ENCODE results near the gene SLC35F5. TPM values are rescaled to one million over a fixed set of nuclear protein-coding genes. Genes with fewer than 3 reads are reported as not detected.

Gene SLC35F5
- total and polyA plus RNA-seq, 2 of the 4 experiments (the other 2 are of a cell fraction) = 30.5 to 93.4 TPM

GRCh38 chr2:113770929-113771328 is 14.5 kb upstream of the SLC35F5 start:
- H2BK15ac ChIP-seq (ENCODE audit: low read depth, low read length) = no peak overlapping the region; the same call in 2 of the 3 replicates
- no peak overlapping the region for H3K4ac ChIP-seq (ENCODE audit: low read depth, low read length)
- H4K8ac ChIP-seq (ENCODE audit: low read depth in 2 of 2, low read length in 2 of 2) = no peak overlapping the region
- H3K9me1 ChIP-seq (ENCODE audit: insufficient read depth, low read length) = no peaks in the 10 kb centered on the region
- H3K18ac ChIP-seq (ENCODE audit: low read depth, low read length) = no peak overlapping the region
- H3K4me1 ChIP-seq (ENCODE audit: control insufficient read depth, insufficient read depth, low read length) = peaks cover 3% of the 10 kb centered on the region
- H3K27me3 ChIP-seq (ENCODE audit: control insufficient read depth, insufficient read depth, low read length) = no peaks in the 10 kb centered on the region
- H2BK120ac ChIP-seq (ENCODE audit: low read depth, low read length) = no peak overlapping the region
- POLR2A ChIA-PET (ENCODE audit: unreplicated experiment) = no interaction called here
- no CpG with 5 or more reads among the region's 3 CpGs for WGBS, 2 experiments (ENCODE audit: extremely low coverage in 2 of 2, insufficient read length in 1 of 2)
- no peak overlapping the region for H3K56ac ChIP-seq (ENCODE audit: extremely low read depth, insufficient read depth, low read length)
- no peak overlapping the region for H2BK20ac ChIP-seq (ENCODE audit: low read depth, low read length)
- no peak for ATAC-seq (ENCODE audit: low read depth)
- intact Hi-C loops (cut with micrococcal nuclease) = no loop called here
- no TSS peak for BruUV-seq (replicated peaks)
- H3K4me2 ChIP-seq (ENCODE audit: low read depth, low read length) = no peak overlapping the region
- no peak for DNase-seq
- H3K36me3 ChIP-seq (ENCODE audit: control insufficient read depth, insufficient read depth, low read length) = no peaks in the 10 kb centered on the region
- H3K14ac ChIP-seq (replicated peaks; ENCODE audit: low read depth, low read length) = no peak overlapping the region
- no peak overlapping the region for H4K5ac ChIP-seq (ENCODE audit: low read depth, low read length)
- in situ Hi-C loops (cut with MboI; ENCODE audit: low sequenced_read_pairs) = no loop called here
- dilution Hi-C loops (cut with HindIII; ENCODE audit: low sequenced_read_pairs, unreplicated experiment) = no loop called here
- no peak overlapping the region for H2AK5ac ChIP-seq (ENCODE audit: low read depth, low read length)
- no peak overlapping the region for H2BK5ac ChIP-seq (ENCODE audit: low read depth, low read length, poor library complexity, severe bottlenecking)
- H2AFZ ChIP-seq (replicated peaks; ENCODE audit: low read length, poor library complexity) = no peak overlapping the region
- CTCF ChIA-PET = no interaction called here
- no peak overlapping the region for H3K9ac ChIP-seq (ENCODE audit: low read depth, low read length)
- no peak for TF ChIP-seq FOS (IDR thresholded peaks at IDR 0.05; ENCODE audit: low read depth, low read length)
- TF ChIP-seq MAZ (IDR thresholded peaks at IDR 0.05; ENCODE audit: borderline replicate concordance, low read depth, low read length) = no peak
- no peak for TF ChIP-seq ELK1 (IDR thresholded peaks at IDR 0.05; ENCODE audit: borderline replicate concordance, low read depth, low read length)
- TF ChIP-seq CHD1 (IDR thresholded peaks at IDR 0.05; ENCODE audit: low read depth, low read length) = no peak
- no peak for TF ChIP-seq POLR2A (IDR thresholded peaks at IDR 0.05; ENCODE audit: low read depth, low read length)
- TF ChIP-seq USF2 (IDR thresholded peaks at IDR 0.05; ENCODE audit: low read depth, low read length) = no peak
- no peaks in the 10 kb centered on the region for H4K20me1 ChIP-seq (ENCODE audit: insufficient read depth, low read length)
- no peak overlapping the region for H4K91ac ChIP-seq (ENCODE audit: insufficient read depth, low read depth, low read length)
- H3K9me3 ChIP-seq (ENCODE audit: control insufficient read depth, insufficient read depth, low read length) = no peaks in the 10 kb centered on the region
- H2AK9ac ChIP-seq (replicated peaks; ENCODE audit: low read depth, low read length, poor library complexity) = no peak overlapping the region
- H3K23ac ChIP-seq (ENCODE audit: low read depth, low read length) = no peak overlapping the region
- no peaks in the 10 kb centered on the region for H3K79me1 ChIP-seq (ENCODE audit: low read depth in 1 of 2, low read length in 2 of 2)
- no peak overlapping the region for H3K4me3 ChIP-seq (ENCODE audit: insufficient read depth, low read depth, low read length)
- H3K27ac ChIP-seq (ENCODE audit: insufficient read depth, low read length) = no peak overlapping the region
